Memory B cell (primary cell): ENCODE measurements around the gene HMGB1.

Source experiments
- ATAC-seq: fragments of 150-1000 bp; cut with Tn5 transposase; 2 replicates; pipeline ENCODE4 v1.10.0; 2021; ENCODE audit warnings: low read depth, mild to moderate bottlenecking, moderate library complexity
- DNase-seq, 2 donors: peaks; one replicate each; pipeline ENCODE4 v3.0.0; 2022; ENCODE audit warnings: low spot score in 2 of 2
- H3K27ac Mint-ChIP-seq: one replicate; pipeline ENCODE4 v1.8.0; 2022; ENCODE audit warnings: mild to moderate bottlenecking, moderate library complexity, mixed read lengths
- H3K27me3 Mint-ChIP-seq: one replicate; pipeline ENCODE4 v1.8.0; 2022; ENCODE audit warnings: mixed read lengths
- H3K36me3 Mint-ChIP-seq: one replicate; pipeline ENCODE4 v1.8.0; 2022; ENCODE audit warnings: mild to moderate bottlenecking, mixed read lengths
- H3K4me1 Mint-ChIP-seq: one replicate; pipeline ENCODE4 v1.8.0; 2022; ENCODE audit warnings: mixed read lengths
- H3K4me3 Mint-ChIP-seq: one replicate; pipeline ENCODE4 v1.8.0; 2022; ENCODE audit warnings: mild to moderate bottlenecking, moderate library complexity, mixed read lengths
- H3K9me3 Mint-ChIP-seq: one replicate; pipeline ENCODE4 v1.8.0; 2022; ENCODE audit warnings: mixed read lengths

The HMGB1 gene

DNA sequence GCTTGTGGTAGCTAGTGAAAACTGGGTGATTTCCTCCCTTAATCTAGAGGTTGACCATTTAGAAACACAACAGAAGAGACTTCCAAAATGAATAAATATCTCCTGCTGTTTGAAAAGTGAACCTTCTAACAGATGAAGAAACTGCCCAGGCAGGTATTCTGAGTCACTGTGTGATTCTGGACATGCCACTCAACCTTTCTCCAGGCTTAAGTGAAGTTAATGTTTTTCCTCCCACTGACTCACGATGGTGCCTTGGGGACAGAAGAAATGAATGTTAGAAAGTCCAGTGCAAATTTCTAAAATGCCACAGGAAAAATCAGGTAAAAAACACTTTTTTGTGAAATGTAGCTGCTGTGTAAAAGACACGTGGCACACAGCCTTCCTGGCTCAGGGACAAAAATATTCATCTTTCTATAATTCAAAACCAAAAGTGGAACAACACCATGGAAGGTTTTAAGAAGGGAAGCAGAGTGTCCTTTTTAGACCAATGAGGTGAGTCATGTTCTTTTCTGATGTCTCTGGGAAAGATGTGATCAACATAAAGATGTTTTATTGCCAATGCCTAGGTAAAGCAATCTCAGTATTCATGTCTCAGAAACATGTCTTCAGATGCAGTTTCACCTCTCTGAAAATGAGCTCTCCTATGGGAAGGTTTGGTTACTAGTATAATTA lies 34.3 kb downstream of the HMGB1 start:
- Mint-ChIP-seq H3K36me3 (no peaks in the 10 kb centered on the region), H3K4me3 (no peak overlapping the region), H3K4me1 (peaks cover 20% of the 10 kb centered on the region), H3K27me3 (no peaks in the 10 kb centered on the region), H3K9me3 (no peaks in the 10 kb centered on the region), H3K27ac (no peak overlapping the region)
- no peak for ATAC-seq
- no peak for DNase-seq

DNA sequence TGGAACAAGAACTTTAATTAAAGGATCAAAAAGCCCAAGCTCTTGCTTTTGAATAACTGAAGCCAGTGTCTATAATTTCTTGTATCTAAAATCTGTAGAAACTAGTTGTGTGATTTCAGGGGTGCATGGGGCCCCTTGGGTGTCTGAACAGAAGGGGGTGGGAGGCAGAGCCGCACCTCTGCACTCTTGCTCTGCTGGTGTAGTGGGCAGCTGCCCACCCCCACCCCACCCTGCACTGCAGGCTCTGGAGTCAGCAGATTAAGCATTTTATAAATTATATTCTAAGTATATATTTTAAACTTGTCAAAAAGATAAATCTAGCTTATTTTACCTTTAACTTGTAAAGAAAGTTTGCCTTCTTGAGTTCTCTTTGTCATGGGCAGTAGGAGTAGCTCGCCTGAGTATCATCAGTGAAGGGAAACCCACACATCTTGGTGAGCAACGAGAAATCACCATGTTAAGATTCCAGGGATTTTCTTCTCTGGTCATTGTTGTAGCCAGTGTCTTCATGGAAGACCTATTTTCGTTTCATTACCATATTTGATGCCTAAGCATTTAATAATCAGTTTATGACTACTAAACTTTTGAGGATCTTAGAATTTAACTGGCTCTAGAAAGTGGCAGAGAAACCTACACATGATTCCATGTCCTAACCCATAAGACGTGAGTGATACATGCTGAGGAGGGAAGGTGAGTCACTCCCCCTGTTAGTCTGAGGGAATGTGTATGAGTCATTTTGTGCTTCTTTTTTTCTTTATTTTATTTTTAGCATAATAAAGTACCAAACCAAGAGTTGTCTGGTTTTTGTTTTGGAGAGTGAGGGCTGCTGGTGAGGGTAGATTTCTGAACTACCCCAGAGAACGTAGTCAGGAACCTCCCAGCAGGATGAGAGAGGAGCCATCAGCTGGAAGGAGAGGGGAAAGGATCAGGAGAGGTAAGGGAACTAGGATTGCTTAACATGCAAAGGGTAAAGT lies 35.7 kb downstream of the HMGB1 start:
- no peak overlapping the region for H3K4me3 Mint-ChIP-seq
- H3K27me3 Mint-ChIP-seq, result no peaks in the 10 kb centered on the region
- DNase-seq, result no peak
- ATAC-seq, result no peak
- no peak overlapping the region for H3K27ac Mint-ChIP-seq
- H3K9me3 Mint-ChIP-seq, result no peaks in the 10 kb centered on the region
- H3K36me3 Mint-ChIP-seq, result no peaks in the 10 kb centered on the region
- peaks cover 20% of the 10 kb centered on the region for H3K4me1 Mint-ChIP-seq

DNA sequence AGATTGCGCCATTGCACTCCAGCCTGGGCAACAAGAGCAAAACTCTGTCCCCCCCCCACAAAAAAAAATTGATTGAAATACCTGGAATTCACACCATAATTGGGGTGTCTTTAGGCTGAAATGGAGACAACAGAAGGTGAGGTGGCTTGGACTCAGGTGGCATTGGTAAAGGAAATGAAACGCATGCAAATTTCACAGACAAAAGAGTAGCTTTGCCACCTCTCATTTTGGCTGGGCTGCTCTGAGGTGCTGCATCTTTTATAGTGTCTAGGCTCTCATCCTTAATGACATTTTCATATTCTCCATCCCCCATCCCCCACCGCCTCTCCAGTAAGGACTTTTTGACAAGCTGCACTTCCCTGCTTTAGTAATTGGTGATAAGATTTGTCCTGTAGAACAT lies 36.5 kb downstream of the HMGB1 start:
- H3K9me3 Mint-ChIP-seq, result no peaks in the 10 kb centered on the region
- no peak overlapping the region for H3K4me3 Mint-ChIP-seq
- H3K27me3 Mint-ChIP-seq, result no peaks in the 10 kb centered on the region
- H3K36me3 Mint-ChIP-seq, result no peaks in the 10 kb centered on the region
- peaks cover 20% of the 10 kb centered on the region for H3K4me1 Mint-ChIP-seq
- DNase-seq, result no peak
- ATAC-seq, result peak; percentile 78
- H3K27ac Mint-ChIP-seq, result no peak overlapping the region

DNA sequence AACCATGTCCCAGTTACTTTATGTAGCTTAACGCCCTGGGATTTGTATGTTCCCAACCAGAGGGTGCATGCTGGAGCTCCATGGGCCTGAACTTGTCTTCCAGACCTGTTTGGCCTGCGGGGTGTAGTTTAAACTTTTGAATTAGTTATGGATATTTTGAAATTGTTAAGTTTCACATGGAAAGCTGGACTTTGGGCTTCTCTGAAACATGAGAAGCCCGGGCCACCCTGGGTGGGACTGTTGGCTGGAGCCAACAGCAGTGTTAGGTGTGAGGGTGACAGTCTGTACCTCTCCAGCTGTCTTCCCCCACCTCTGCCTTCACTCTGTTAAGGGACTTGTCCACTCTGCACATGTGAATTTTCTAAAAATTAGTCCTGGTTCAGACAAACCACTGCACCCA lies 41.8 kb downstream of the HMGB1 start:
- no peak for ATAC-seq
- Mint-ChIP-seq H3K9me3 (no peaks in the 10 kb centered on the region), H3K4me1 (peaks cover 16% of the 10 kb centered on the region), H3K36me3 (no peaks in the 10 kb centered on the region), H3K27ac (no peak overlapping the region), H3K4me3 (no peak overlapping the region), H3K27me3 (no peaks in the 10 kb centered on the region)
- DNase-seq, result no peak

DNA sequence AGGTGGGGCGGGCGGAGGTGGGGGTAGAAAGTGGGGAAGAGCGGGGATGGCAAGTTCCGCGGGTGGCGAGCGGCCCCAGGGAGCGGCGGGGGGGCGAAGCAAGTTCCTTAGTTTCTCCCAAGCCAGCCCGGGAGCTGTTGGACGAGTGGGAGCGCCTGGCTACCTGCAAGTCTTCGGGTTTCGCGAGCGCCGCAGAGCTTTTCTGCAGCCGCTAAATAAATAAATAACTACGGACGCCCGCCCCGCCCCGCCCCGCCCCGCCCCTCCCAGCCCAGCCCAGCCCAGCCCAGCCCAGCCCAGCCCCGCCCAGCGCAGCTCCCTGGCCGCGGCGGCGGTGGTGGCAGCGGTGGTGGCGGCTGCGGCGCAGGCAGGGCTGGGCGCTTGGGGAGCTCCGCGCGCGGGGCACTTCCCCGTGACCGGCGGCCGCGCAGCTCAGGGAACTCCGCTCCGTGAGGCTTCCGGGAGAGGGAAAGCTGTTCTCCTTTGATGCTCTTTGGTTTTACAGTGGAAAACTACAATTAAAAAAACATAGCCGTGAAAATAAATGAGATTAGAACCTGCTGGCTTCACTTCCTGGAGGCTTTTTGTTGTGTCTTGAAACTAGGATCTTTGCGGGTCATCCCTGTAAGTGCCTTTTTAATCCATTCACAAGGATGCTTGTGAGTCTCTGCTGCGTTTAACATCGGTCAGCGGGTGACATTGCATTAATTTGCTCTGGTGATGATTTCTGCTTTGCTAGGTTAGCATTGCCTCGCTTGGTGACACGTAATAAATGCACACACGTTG lies 43.5 kb downstream of the HMGB1 start, which contains the start of gene UBE2L5:
TSS of gene UBE2L5 (plus strand) at position 440 of the 786 bp plus-strand sequence. CDS start 5,498 bp downstream, outside the sequence.
- Mint-ChIP-seq H3K27me3 (no peaks in the 10 kb centered on the region), H3K4me1 (peaks cover 18% of the 10 kb centered on the region), H3K27ac (peak within 1 kb of the TSS; percentile 90), H3K4me3 (peak within 1 kb of the TSS; percentile 89), H3K36me3 (no peaks in the 10 kb centered on the region), H3K9me3 (no peaks in the 10 kb centered on the region)
- peak; percentile 55 to 63 for DNase-seq
- peak; percentile 93 for ATAC-seq

DNA sequence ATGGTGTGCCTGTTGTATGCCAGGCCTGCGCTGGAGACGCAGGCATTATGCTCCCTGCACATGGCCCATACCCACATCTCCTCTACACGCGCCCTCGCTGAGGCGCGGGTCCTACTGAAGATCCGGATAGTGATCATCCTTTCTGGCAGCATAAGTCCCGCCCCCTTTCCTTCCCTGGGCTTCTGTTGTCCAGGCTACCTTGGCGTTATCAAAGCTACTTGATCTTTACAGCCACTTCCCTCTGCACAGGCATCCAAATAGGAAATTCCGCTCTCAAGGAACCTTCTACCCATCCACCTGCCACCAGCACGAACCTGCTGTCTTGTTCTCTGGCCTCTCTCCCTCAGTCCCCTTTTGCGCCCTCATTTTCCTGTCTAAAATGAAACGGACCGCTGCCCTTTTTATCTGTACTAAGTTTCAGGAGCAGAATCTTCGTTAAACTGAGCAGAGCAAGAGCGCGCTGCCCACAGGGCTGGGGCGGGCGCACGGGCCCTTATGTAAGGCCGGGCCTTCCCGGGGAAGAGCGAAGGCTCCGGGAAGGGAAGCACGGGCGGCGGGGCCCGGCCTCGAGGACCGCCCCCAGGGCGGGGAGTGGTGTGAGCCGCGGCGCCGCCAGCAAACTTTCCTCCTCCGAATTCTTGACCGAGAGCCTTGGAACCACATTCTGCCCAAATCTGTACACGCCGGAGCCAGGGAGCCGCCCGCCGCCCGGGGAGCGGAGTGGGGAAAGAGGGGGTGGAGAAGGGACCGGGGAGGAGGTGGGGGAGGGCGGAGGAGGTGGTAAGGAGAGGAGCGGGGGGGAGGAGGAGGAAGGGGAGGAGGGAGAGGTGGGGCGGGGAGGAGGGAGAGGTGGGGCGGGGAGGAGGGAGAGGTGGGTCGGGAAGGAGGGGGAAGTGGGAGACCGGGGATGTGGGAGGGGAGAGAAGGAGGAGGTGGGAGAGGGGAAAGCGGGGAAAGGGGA lies 44.4 kb downstream of the HMGB1 start:
- H3K4me1 Mint-ChIP-seq, result peaks cover 22% of the 10 kb centered on the region
- H3K36me3 Mint-ChIP-seq, result no peaks in the 10 kb centered on the region
- H3K27me3 Mint-ChIP-seq, result no peaks in the 10 kb centered on the region
- peak; percentile 18 for ATAC-seq
- peak overlapping the region; percentile 71 for H3K27ac Mint-ChIP-seq
- peak in 1 of 2 donors; percentile 39 for DNase-seq
- peak overlapping the region; percentile 88 for H3K4me3 Mint-ChIP-seq
- no peaks in the 10 kb centered on the region for H3K9me3 Mint-ChIP-seq

DNA sequence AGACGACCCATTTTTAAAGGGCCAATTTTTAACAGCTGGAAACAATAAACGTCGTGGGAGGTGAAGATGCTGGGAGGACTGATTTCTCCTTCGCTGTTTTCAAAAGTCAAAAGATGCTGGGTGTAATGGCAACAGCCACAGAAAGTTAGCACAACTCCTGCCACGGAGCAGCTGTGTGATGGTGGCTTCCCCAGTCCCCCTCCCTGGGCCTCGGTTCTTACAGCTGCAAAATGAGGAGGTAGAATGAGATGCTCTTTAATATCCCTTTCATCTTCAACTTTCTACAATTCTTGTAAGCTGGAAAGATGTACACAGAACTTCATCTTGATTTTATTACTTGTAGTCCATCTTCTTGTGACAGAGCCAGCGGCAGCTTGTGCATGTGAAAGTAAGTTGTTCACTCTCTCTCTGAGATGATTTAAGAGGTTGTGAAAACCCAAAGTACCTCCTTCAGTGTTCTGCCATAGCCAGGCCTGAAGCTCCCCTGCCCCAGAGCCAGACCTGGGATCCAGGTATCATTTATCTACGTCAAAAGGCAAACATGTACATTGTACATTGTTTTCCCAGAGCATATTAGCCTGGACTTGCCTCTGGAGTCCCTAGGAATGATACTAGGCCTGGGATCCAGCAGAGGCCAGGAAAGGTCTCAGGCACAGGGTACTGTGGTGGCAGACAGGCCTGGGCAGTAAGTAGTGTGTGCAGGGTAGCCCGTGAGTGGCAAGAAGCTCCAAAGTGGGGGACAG lies 46.8 kb downstream of the HMGB1 start:
- Mint-ChIP-seq H3K4me3 (no peak overlapping the region), H3K4me1 (peaks cover 39% of the 10 kb centered on the region), H3K36me3 (no peaks in the 10 kb centered on the region), H3K27me3 (no peaks in the 10 kb centered on the region), H3K9me3 (no peaks in the 10 kb centered on the region), H3K27ac (no peak overlapping the region)
- DNase-seq, result no peak
- ATAC-seq, result no peak

DNA sequence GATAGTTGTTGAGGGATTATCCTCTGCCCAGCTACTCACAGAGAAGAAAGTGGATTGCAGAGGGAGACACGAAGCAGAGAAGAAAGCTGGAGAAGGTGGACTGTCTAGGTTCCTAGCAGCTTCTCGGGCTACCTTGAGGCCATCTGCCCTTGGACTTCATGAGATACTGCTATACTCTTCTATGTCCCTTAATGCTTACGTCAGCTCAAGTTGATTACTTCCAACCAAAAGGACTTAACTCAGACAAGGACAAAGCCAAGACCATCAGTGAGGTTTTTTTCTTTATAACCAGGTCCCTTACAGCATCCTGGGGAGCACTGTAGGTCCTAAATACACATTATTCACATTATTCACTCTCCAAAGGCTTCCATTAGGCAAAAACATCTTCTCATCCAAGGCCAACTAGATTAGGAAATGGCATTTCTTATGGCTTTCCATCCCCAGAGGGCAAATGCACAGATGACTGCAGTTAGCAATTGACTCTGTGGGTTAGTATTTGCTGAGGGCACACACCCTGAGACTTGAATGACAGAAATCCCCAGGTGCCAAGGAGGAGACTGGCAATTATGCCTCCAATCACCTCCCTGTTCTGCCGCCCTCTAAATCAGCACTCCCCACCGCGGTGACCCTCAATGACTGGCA lies 47.5 kb downstream of the HMGB1 start:
- DNase-seq (no peak), ATAC-seq (no peak)
- no peak overlapping the region for H3K27ac Mint-ChIP-seq
- no peaks in the 10 kb centered on the region for H3K27me3 Mint-ChIP-seq
- no peaks in the 10 kb centered on the region for H3K36me3 Mint-ChIP-seq
- no peaks in the 10 kb centered on the region for H3K9me3 Mint-ChIP-seq
- no peak overlapping the region for H3K4me3 Mint-ChIP-seq
- H3K4me1 Mint-ChIP-seq, result peaks cover 44% of the 10 kb centered on the region

DNA sequence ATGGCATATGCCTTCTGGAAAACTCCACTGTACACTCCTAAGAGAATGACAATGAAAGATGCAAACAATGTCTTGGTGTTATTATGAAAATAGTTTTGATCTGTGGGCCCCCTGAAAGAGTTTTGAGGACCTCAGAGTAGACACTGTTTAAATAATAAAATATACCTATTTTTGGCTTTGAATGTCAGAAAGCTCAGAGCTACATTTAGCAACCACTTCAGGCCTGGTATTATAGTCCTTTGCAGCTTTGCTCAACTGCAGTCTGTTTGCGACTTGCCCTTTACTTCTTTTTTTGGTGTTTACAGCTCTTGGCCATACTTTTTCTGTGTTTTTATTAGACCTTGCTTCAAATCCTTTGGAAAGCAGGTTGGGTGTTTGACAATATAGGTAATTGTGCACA lies 49.3 kb downstream of the HMGB1 start:
- peaks cover 51% of the 10 kb centered on the region for H3K4me1 Mint-ChIP-seq
- no peak overlapping the region for H3K27ac Mint-ChIP-seq
- H3K9me3 Mint-ChIP-seq, result no peaks in the 10 kb centered on the region
- no peak overlapping the region for H3K4me3 Mint-ChIP-seq
- H3K27me3 Mint-ChIP-seq, result no peaks in the 10 kb centered on the region
- no peaks in the 10 kb centered on the region for H3K36me3 Mint-ChIP-seq
- DNase-seq (no peak), ATAC-seq (no peak)

DNA sequence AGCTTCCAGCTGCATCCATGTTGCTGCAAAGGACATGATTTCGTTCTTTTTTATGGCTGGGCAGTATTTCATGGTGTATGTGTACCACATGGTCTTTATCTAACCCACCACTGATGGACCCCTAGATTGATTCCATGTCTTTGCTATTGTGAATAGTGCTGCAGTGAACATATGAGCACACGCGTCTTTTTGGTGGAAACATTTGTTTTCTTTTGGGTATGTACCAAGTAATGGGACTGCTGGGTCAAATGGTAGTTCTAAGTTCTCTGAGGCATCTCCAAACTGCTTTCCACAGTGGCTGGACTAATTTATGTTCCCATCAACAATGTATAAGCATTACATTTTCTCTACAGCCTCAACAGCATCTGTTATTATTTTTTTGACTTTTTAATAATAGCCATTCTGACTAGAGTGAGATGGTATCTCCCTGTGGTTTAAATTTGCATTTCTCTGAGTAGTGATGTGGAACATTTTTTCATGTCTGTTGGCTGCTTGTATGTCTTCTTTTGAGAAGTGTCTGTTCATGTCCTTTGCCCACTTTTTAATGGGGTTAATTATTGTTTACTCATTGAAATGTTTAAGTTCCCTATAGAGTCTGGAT lies 50.2 kb downstream of the HMGB1 start:
- peak; percentile 92 for ATAC-seq
- Mint-ChIP-seq H3K9me3 (no peaks in the 10 kb centered on the region), H3K36me3 (no peaks in the 10 kb centered on the region), H3K4me3 (peak overlapping the region; percentile 72), H3K4me1 (peaks cover 42% of the 10 kb centered on the region), H3K27ac (peak overlapping the region; percentile 50), H3K27me3 (no peaks in the 10 kb centered on the region)
- peak in 1 of 2 donors; percentile 17 for DNase-seq

DNA sequence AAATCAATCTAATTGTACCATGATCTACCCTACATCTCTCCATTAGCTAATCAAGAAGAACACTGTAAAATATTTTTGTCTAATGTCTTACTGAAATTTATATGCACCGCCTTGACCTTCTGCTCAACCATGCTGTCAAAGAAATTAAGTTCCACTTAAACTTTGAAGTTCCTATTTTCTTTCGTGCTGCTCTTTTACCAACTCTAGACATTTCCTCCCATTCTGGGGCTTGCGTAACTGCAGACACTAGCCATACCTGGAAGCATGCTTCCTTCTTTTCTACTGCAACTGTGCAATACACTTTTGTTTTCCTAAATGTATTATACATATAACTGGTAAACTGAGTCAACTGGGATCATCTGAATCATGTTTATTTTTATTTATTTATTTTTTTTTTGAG lies 51.9 kb downstream of the HMGB1 start:
- Mint-ChIP-seq H3K27me3 (no peaks in the 10 kb centered on the region), H3K27ac (no peak overlapping the region), H3K9me3 (no peaks in the 10 kb centered on the region), H3K36me3 (no peaks in the 10 kb centered on the region), H3K4me3 (no peak overlapping the region), H3K4me1 (peaks cover 45% of the 10 kb centered on the region)
- ATAC-seq (no peak), DNase-seq (no peak)

DNA sequence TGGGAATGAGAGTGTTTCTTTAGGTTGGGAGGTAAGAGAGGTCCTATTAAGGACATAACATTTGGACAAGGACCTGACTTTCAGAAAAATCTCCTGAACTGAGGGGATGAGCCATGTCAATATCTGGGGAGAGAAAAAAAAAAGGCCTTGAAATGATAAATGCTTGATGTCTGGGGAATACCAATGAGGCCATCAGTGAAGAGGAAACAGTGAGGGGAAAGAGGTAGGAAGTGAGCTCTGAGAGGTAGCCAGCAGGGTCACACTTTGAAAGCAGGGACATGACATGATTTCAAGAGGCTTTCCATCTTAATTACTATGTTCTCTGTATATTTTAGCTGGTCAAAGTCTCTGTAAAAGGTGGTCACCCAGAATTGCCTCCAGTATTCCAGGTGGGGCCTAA lies 53.4 kb downstream of the HMGB1 start:
- Mint-ChIP-seq H3K27ac (no peak overlapping the region), H3K4me1 (peaks cover 48% of the 10 kb centered on the region), H3K36me3 (no peaks in the 10 kb centered on the region), H3K4me3 (no peak overlapping the region), H3K9me3 (no peaks in the 10 kb centered on the region), H3K27me3 (no peaks in the 10 kb centered on the region)
- no peak for DNase-seq
- no peak for ATAC-seq
